HepG2 (cell line): ENCODE data around the gene ANTXRL. TPM values are rescaled to one million over a fixed set of nuclear protein-coding genes. Genes with fewer than 3 reads are reported as not detected.

Experiments
- ATAC-seq: fragments of 200-7000 bp; cut with Tn5 transposase; 3 replicates; pipeline ENCODE4 v1.9.1; 2020; ENCODE audit warnings: mild to moderate bottlenecking, moderate library complexity
- BruUV-seq: library from RNA; stranded (reverse); fragments of 400-500 nt; replicated peaks from 2 replicates; lab custom pipeline; 2021; lab: Mats Ljungman, UMichigan
- CTCF ChIA-PET: fragments of 300-600 bp; formaldehyde crosslinking; extraction: SDS; loops from one replicate; lab custom pipeline; 2021; ENCODE audit warnings: low total read pairs, inconsistent platforms, low intra/inter-chr PET ratio; lab: Yijun Ruan, JAX
- POLR2A ChIA-PET: fragments of 350-600 bp; sonication (Branson Sonifier 250); formaldehyde crosslinking; loops from one replicate; lab custom pipeline; 2020; ENCODE audit warnings: antibody characterized with exemption, inconsistent platforms; lab: Yijun Ruan, JAX
- DNase-seq: peaks from one replicate; pipeline ENCODE4 v3.0.0-alpha.2; 2015; ENCODE audit warnings: low spot score
- FAIRE-seq: peaks from 3 replicates; lab custom pipeline; 2011; peaks lifted over from hg19 to GRCh38; lab: Jason Lieb, UNC
- H2AFZ ChIP-seq: one replicate; pipeline ENCODE4 v1.6.1; 2011; ENCODE audit warnings: low read length, inconsistent platforms
- H3K27ac ChIP-seq: fragments of 300-600 bp; 3 replicates; pipeline ENCODE4 v1.8.0; 2011; ENCODE audit warnings: mixed run types, mild to moderate bottlenecking, mixed read lengths, low read length, inconsistent platforms; ENCODE audit not compliant: insufficient read depth; ENCODE audit errors: extremely low read length
- H3K27me3 ChIP-seq, 2 experiments: fragments of 200-600 bp in 1 of 2; 2 replicates in 1 of 2; 3 replicates in 1 of 2; pipeline versions ENCODE4 v1.6.0 to v1.8.0; 2011; ENCODE audit warnings: low read length in 2 of 2, mild to moderate bottlenecking in 2 of 2, moderate library complexity in 2 of 2, inconsistent platforms in 1 of 2; ENCODE audit not compliant: insufficient read depth in 2 of 2, control insufficient read depth in 1 of 2
- H3K36me3 ChIP-seq, 2 experiments: fragments of 200-600 bp in 1 of 2; replicated peaks in 1 of 2; 2 replicates in 1 of 2; 3 replicates in 1 of 2; pipeline versions ENCODE4 v1.5.1 to v1.8.0; 2011; ENCODE audit warnings: low read length in 2 of 2, inconsistent platforms in 1 of 2; ENCODE audit not compliant: insufficient read depth in 2 of 2, control insufficient read depth in 1 of 2
- H3K4me1 ChIP-seq: 2 replicates; pipeline ENCODE4 v1.5.1; 2012; ENCODE audit warnings: low read length, inconsistent platforms; ENCODE audit not compliant: insufficient read depth
- H3K4me2 ChIP-seq: 2 replicates; pipeline ENCODE4 v1.6.0; 2011; ENCODE audit warnings: low read depth, low read length, inconsistent platforms
- H3K4me3 ChIP-seq, 3 experiments: fragments of 200-600 bp in 1 of 3; sonication (generic), shearing (Covaris generic) in 1 of 3; replicated peaks in 1 of 3; 2 replicates each; pipeline ENCODE4 v1.5.1; 2011 to 2016; ENCODE audit warnings: low read length in 3 of 3, inconsistent platforms in 2 of 3, low read depth in 2 of 3, mild to moderate bottlenecking in 2 of 3, control low read depth in 1 of 3, mixed read lengths in 1 of 3; ENCODE audit not compliant: insufficient read depth in 1 of 3
- H3K79me2 ChIP-seq: one replicate; pipeline ENCODE4 v1.6.1; 2011; ENCODE audit warnings: low read length, inconsistent platforms; ENCODE audit not compliant: insufficient read depth
- H3K9ac ChIP-seq: 2 replicates; pipeline ENCODE4 v1.6.0; 2011; ENCODE audit warnings: mild to moderate bottlenecking, low read depth, low read length, inconsistent platforms; ENCODE audit not compliant: insufficient read depth
- H3K9me3 ChIP-seq: 2 replicates; pipeline ENCODE4 v1.5.1; 2012; ENCODE audit warnings: mild to moderate bottlenecking, low read length
- H4K20me1 ChIP-seq: 2 replicates; pipeline ENCODE4 v1.6.0; 2011; ENCODE audit warnings: inconsistent platforms, mild to moderate bottlenecking, low read length, moderate library complexity; ENCODE audit not compliant: insufficient read depth
- ATF2 ChIP-seq: sonication (generic); formaldehyde crosslinking; IDR thresholded peaks from 2 replicates; pipeline ENCODE4 v1.4.0; 2020; ENCODE audit warnings: missing genetic modification reagents
- CEBPG ChIP-seq: IDR thresholded peaks from 2 replicates; pipeline ENCODE4 v1.6.1; 2016
- GFI1 ChIP-seq: sonication (generic); formaldehyde crosslinking; IDR thresholded peaks from 2 replicates; pipeline ENCODE4 v1.5.0; 2020; ENCODE audit warnings: missing genetic modification reagents, mild to moderate bottlenecking, borderline replicate concordance
- KDM5B ChIP-seq: sonication (generic); formaldehyde crosslinking; IDR thresholded peaks from 2 replicates; pipeline ENCODE4 v1.4.0; 2020; ENCODE audit warnings: missing genetic modification reagents, mild to moderate bottlenecking, borderline replicate concordance
- MXI1 ChIP-seq: IDR thresholded peaks from 3 replicates; pipeline ENCODE4 v1.6.1; 2012; ENCODE audit warnings: low read depth, low read length, inconsistent platforms, borderline replicate concordance
- SALL2 ChIP-seq: sonication (generic); formaldehyde crosslinking; IDR thresholded peaks from 2 replicates; pipeline ENCODE4 v1.8.1; 2023; ENCODE audit warnings: mild to moderate bottlenecking, missing genetic modification reagents, inconsistent platforms
- SIX4 ChIP-seq: sonication (generic); formaldehyde crosslinking; IDR thresholded peaks from 2 replicates; pipeline ENCODE4 v1.4.0; 2020; ENCODE audit warnings: missing genetic modification reagents
- ZNF18 ChIP-seq: sonication (generic); formaldehyde crosslinking; IDR thresholded peaks from 2 replicates; pipeline ENCODE4 v1.8.0; 2022; ENCODE audit warnings: mild to moderate bottlenecking, missing genetic modification reagents; ENCODE audit not compliant: insufficient replicate concordance
- ZNF570 ChIP-seq: sonication (generic); formaldehyde crosslinking; IDR thresholded peaks from 2 replicates; pipeline ENCODE4 v1.4.0; 2020; ENCODE audit warnings: mild to moderate bottlenecking, missing genetic modification reagents, borderline replicate concordance
- ZNF83 ChIP-seq: sonication (generic); formaldehyde crosslinking; IDR thresholded peaks from 2 replicates; pipeline ENCODE4 v1.4.0; 2020; ENCODE audit warnings: missing genetic modification reagents, mild to moderate bottlenecking, borderline replicate concordance
- WGBS: methylation state at CpG from one replicate; pipeline ENCODE4 v1.1.6; 2017; ENCODE audit warnings: low lambda C conversion rate; 5-methylcytosine and 5-hydroxymethylcytosine counted together
- in situ Hi-C: cut with HindIII; loops from 2 replicates; pipeline ENCODE4 v1.10.0; 2017; ENCODE audit warnings: low pct_unique_long_range_greater_than_20kb; ENCODE audit not compliant: extremely low pct_ligation_motif_present
- intact Hi-C: fragments of 100-400 bp; cut with micrococcal nuclease; formaldehyde crosslinking; loops from one replicate; pipeline ENCODE4 v1.10.0; 2022; ENCODE audit not compliant: unreplicated experiment
- polyA plus RNA-seq, 8 experiments: library from polyadenylated mRNA; depleted of rRNA in 3 of 8; stranded (reverse) in 7 of 8; unstranded in 1 of 8; fragments of >200 nt; fragmentation: Illumina TruSeq in 4 of 8; extraction: Trizol in 4 of 8; gene quantifications; 2 replicates each; pipeline versions ENCODE4 v1.2.1 to v1.2.3, GENCODE V29; 2011 to 2016; ENCODE audit warnings: low read depth in 4 of 8, missing spikeins in 1 of 8, mixed read lengths in 1 of 8; ENCODE audit not compliant: insufficient read depth in 1 of 8
- total RNA-seq, 5 experiments: library from RNA; depleted of rRNA; stranded (reverse); fragments of >200 nt; fragmentation: Illumina TruSeq; extraction: Trizol; gene quantifications; 2 replicates each; pipeline ENCODE4 v1.2.3, GENCODE V29; 2016; ENCODE audit warnings: low read depth in 1 of 5
- TF ChIP-seq, protein P1 (sequence below): sonication (generic); formaldehyde crosslinking; conservative IDR thresholded peaks from 2 replicates; pipeline ENCODE4 v1.4.0; 2020; ENCODE audit warnings: missing genetic modification reagents
- TF ChIP-seq, protein P2 (sequence below): sonication (generic); formaldehyde crosslinking; IDR thresholded peaks from 2 replicates; pipeline ENCODE4 v1.5.0; 2020; ENCODE audit warnings: missing genetic modification reagents
- TF ChIP-seq, protein P3 (sequence below): sonication (generic); formaldehyde crosslinking; conservative IDR thresholded peaks from 2 replicates; pipeline ENCODE4 v1.8.0; 2022; ENCODE audit warnings: missing genetic modification reagents

ANTXRL gene
- total and polyA plus RNA-seq, 2 of the 13 experiments (the other 11 are each of a cell fraction or from before 2014, with no cell fraction given), result not detected

DNA sequence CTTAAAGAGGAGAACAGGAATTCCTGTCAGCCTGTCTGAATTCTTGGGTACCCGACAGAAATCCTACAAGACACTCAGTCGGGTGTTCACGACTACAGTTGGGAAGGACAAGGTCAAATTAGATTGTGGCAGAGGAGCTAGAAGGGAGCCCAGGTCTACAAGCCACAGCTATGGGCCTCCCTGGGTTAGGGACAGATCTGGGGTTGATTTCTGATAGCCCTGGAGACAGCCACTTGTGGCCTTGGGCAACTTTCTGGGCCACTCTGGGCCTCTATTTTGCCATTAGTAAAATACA, 39.7 kb upstream of the ANTXRL start:
- in situ Hi-C loops, result no loop called here
- no peak for TF ChIP-seq ZNF570 (CRISPR knock-in tag)
- TF ChIP-seq, protein P1, sequence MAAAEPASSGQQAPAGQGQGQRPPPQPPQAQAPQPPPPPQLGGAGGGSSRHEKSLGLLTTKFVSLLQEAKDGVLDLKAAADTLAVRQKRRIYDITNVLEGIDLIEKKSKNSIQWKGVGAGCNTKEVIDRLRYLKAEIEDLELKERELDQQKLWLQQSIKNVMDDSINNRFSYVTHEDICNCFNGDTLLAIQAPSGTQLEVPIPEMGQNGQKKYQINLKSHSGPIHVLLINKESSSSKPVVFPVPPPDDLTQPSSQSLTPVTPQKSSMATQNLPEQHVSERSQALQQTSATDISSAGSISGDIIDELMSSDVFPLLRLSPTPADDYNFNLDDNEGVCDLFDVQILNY (CRISPR knock-in tag), result no peak
- TF ChIP-seq ZNF83 (CRISPR knock-in tag), result no peak
- TF ChIP-seq ZNF18 (CRISPR knock-in tag), result no peak
- TF ChIP-seq, protein P2, sequence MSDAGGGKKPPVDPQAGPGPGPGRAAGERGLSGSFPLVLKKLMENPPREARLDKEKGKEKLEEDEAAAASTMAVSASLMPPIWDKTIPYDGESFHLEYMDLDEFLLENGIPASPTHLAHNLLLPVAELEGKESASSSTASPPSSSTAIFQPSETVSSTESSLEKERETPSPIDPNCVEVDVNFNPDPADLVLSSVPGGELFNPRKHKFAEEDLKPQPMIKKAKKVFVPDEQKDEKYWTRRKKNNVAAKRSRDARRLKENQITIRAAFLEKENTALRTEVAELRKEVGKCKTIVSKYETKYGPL, result no peak
- no peak for TF ChIP-seq ATF2 (CRISPR knock-in tag)
- TF ChIP-seq SALL2 (CRISPR knock-in tag), result no peak
- TF ChIP-seq MXI1, result no peak
- no peak for TF ChIP-seq SIX4 (CRISPR knock-in tag)
- TF ChIP-seq, protein P3, sequence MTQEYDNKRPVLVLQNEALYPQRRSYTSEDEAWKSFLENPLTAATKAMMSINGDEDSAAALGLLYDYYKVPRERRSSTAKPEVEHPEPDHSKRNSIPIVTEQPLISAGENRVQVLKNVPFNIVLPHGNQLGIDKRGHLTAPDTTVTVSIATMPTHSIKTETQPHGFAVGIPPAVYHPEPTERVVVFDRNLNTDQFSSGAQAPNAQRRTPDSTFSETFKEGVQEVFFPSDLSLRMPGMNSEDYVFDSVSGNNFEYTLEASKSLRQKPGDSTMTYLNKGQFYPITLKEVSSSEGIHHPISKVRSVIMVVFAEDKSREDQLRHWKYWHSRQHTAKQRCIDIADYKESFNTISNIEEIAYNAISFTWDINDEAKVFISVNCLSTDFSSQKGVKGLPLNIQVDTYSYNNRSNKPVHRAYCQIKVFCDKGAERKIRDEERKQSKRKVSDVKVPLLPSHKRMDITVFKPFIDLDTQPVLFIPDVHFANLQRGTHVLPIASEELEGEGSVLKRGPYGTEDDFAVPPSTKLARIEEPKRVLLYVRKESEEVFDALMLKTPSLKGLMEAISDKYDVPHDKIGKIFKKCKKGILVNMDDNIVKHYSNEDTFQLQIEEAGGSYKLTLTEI, result no peak
- TF ChIP-seq CEBPG (CRISPR knock-in tag), result no peak
- TF ChIP-seq GFI1 (CRISPR knock-in tag), result no peak
- TF ChIP-seq KDM5B (CRISPR knock-in tag), result no peak
- 7% methylated on average over 2 of the region's 3 CpGs for WGBS

More for the DNA sequence above, 39.7 kb upstream of the ANTXRL start:
- Histone ChIP-seq H4K20me1 (no peaks in the 10 kb centered on the region), H3K4me3 (no peak overlapping the region), H3K79me2 (no peaks in the 10 kb centered on the region), H3K4me1 (no peaks in the 10 kb centered on the region), H2AFZ (no peak overlapping the region), H3K9me3 (no peaks in the 10 kb centered on the region), H3K27ac (no peak overlapping the region), H3K27me3 (peaks cover 3 to 36% of the 10 kb centered on the region in 2 experiments), H3K9ac (no peak overlapping the region), H3K36me3 (no peaks in the 10 kb centered on the region), H3K4me2 (no peak overlapping the region)
- intact Hi-C loops, result no loop called here
- DNase-seq (no peak), ATAC-seq (no peak), FAIRE-seq (no peak)
- POLR2A ChIA-PET, result no interaction called here
- CTCF ChIA-PET, result no interaction called here
- no TSS peak for BruUV-seq
